HG03097 (cell line): Measurements from ENCODE around the gene SPATA31E1.

ENCODE experiments used
- ATAC-seq: cut with Tn5 transposase; IDR thresholded peaks from one replicate; pipeline ENCODE4 v1.9.1; 2021; ENCODE audit not compliant: unreplicated experiment, low FRiP score

Gene SPATA31E1

GRCh38 chr9:87862536-87863268, 20.0 kb upstream of the SPATA31E1 start:
- ATAC-seq = no peak

- ATAC-seq = no peak
These were observed 18.7 kb upstream of the SPATA31E1 start for GRCh38 chr9:87863882-87864465.

- no peak for ATAC-seq
These were observed 17.8 kb upstream of the SPATA31E1 start for GRCh38 chr9:87864915-87865314.

- no peak for ATAC-seq
These were observed 17.1 kb upstream of the SPATA31E1 start for GRCh38 chr9:87865626-87866025.

- no peak for ATAC-seq
These were observed 15.3 kb upstream of the SPATA31E1 start for GRCh38 chr9:87867391-87867790.

- no peak for ATAC-seq
These were observed 14.5 kb upstream of the SPATA31E1 start for GRCh38 chr9:87868175-87868574.

- no peak for ATAC-seq
These were observed 14.0 kb upstream of the SPATA31E1 start for GRCh38 chr9:87868635-87869034.

- no peak for ATAC-seq
These were observed 13.6 kb upstream of the SPATA31E1 start for GRCh38 chr9:87869082-87869481.

GRCh38 chr9:87871425-87872078, 11.1 kb upstream of the SPATA31E1 start:
- ATAC-seq = no peak

GRCh38 chr9:87872079-87872624, 10.5 kb upstream of the SPATA31E1 start:
- no peak for ATAC-seq

GRCh38 chr9:87873607-87874303, 8.9 kb upstream of the SPATA31E1 start:
- ATAC-seq = no peak

- no peak for ATAC-seq
These were observed 8.4 kb upstream of the SPATA31E1 start for GRCh38 chr9:87874304-87874623.

GRCh38 chr9:87875060-87875459, 7.6 kb upstream of the SPATA31E1 start:
- ATAC-seq = no peak

- no peak for ATAC-seq
These were observed 6.7 kb upstream of the SPATA31E1 start for GRCh38 chr9:87875831-87876545.

GRCh38 chr9:87876708-87877107, 6.0 kb upstream of the SPATA31E1 start:
- ATAC-seq = no peak

GRCh38 chr9:87878989-87879511, 3.6 kb upstream of the SPATA31E1 start:
- ATAC-seq = no peak

- ATAC-seq = no peak
These were observed 2.6 kb upstream of the SPATA31E1 start for GRCh38 chr9:87880116-87880515.

GRCh38 chr9:87880683-87881082, 2.0 kb upstream of the SPATA31E1 start:
- no peak for ATAC-seq

GRCh38 chr9:87883274-87883673, 597 bp downstream of the SPATA31E1 start:
- no peak for ATAC-seq

GRCh38 chr9:87883990-87884389, 1.3 kb downstream of the SPATA31E1 start:
- ATAC-seq = no peak
